ENCODE data around the gene SLC24A5.

Gene SLC24A5

DNA sequence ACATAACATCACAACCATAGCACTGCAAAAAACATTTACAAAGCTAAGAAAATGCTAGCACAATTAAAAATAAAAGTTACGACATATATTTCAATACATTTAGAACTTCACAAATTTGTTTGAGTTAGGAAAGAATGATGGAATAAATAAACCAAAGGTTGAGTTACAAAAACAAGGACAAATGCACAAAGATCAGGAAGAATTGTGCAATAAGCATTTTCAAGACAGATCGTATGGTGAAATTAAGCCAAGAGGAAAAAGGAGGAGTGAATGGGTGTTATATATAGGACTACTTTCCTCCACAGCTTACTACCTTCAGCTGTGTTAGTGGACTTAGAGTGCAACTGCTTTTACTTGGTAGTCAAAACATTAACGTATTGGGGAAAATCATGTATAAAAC lies 64.7 kb downstream of the SLC24A5 start:
- DNase-seq (ENCODE audit: low read depth in 1 of 2, low spot score in 1 of 2) = no peak

DNA sequence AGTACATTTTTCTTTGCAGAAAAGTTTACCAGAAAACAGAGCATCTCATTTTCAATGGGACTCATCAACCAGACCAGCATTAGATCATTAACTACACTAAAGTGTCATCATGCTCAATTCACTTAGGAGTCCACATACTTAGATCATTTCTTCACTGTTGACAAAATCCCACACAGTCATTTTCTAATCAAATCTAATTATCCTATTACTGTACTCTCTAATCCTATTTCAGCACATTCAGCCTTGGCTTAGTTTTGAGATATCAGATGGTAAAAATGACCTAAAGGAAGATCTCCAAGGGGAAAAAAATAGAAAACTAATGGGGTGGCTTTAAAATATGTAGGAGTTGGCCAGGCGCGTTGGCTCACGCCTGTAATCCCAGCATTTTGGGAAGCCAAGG lies 65.5 kb downstream of the SLC24A5 start:
- DNase-seq (ENCODE audit: low read depth in 1 of 2, low spot score in 1 of 2) = no peak

DNA sequence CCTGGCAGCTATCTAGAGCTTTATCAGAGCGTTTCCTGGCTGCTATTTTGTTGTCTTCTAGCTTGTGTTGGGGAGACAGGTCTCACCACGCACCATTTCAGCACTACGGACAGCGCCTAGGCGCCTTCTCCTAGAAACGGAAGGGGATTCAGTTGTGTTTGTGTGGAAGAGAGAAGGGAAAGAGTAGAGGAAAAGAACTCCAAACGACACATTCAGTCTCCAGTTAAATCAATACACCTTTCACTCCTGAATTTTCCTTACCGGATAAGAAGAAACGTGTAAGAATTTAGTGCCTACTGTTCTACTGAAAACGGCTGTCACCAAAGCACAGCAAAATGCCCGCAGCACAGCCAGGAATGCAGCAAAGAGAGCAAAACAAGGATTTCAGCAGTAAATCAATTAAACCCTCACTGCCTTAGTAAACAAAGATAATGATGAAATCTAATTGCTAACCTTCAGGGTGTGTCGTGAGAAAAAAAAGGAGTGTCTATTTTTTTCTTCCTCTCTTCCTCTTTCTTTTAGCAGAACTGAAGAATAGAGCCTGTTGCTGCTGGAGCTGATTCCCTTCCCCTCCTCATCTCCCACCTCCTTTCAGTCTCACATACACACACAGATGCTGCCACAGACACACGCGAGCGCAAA lies 70.3 kb downstream of the SLC24A5 start:
- no peak for DNase-seq (ENCODE audit: low read depth in 1 of 2, low spot score in 1 of 2)

DNA sequence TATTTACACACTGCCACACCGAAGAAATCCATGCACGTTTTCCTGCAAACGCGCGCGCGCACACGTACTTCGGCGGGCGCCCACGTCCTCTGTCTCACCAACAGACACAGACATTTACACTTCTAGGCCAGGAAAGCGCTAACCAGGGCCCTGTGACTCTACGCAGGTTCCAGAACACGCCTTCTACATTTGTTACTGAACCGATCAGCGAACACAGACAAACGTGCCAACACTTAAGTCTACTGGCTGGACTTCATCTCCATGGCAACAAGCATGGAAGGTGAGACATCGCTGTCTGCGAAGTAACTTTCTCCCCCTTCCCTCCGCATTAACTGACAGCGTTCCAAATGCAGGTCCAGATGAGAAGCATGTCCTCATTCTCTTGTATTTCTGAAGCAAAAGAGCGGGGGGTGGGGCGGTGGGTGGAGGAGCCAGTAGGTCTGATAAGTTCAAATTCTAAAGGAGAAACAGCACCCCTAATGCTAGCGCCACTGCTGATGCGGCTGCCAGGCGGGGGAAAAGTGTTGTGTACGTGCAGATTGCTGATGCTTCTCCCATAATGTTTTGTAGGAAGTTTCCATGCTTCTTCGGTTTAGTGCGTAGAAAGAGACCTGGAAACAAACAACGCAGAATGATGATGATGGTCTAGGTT lies 70.9 kb downstream of the SLC24A5 start, which contains the start of gene CTXN2:
Gene CTXN2, plus strand, starts transcription at position 92 of the 652 bp plus-strand sequence. CDS start 9,636 bp downstream, outside the sequence.
- no peak for DNase-seq (ENCODE audit: low read depth in 1 of 2, low spot score in 1 of 2)
